DMS79 treated with DMSO at 0.1 percent for 48 hours (cell line): ENCODE measurements around the gene GSG1L.
"Not testable (repeated sequence)": the region's sequence is repeated elsewhere in the genome, so short reads cannot be mapped to it uniquely, and the experiment has no call there.

Experiments used
- DNase-seq: peaks from one replicate; lab custom pipeline; 2025; lab: John Stamatoyannopoulos, UW

The GSG1L gene

GRCh38 chr16:27980919-27981700, 82.4 kb downstream of the GSG1L start:
- no peak for DNase-seq

- no peak for DNase-seq
These were observed 83.3 kb downstream of the GSG1L start for GRCh38 chr16:27980076-27980775.

DNA sequence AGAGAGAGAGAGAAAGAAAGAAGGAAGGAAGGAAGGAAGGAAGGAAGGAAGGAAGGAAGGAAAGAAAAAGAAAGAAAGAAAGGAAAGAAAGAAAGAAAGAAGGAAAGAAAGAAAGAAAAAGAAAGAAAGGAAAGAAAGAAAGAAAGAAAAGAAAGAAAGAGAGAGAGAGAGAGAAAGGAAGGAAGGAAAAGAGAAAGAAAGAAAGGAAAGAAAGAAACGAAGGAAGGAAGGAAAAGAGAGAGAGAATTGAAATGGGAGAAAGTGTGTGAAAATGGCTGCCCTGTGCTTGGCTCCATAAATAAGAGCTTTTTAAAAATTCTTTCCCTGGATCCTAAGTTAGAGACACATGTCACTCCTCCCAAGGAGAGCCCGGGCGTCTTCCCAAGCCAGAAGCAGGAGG, 83.8 kb downstream of the GSG1L start:
- not testable (repeated sequence) for DNase-seq

DNA sequence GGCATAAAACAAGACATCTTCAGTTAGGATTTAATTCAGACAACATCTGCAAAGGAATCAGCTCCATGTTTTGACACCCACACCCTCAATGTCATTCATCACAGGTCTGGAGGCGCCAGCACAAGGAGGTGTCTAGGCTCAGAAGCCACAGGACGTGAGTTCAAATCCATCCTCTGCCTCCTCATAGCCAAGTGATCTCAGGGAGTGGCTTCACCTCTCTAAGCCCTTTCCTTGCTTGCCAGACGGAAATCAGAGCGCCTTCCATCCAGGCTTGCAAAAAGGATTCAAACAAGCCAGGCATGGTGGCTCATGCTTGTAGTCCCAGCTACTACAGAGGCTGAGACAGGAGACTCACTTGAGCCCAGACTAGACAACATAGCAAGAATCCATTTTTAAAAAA, 84.6 kb downstream of the GSG1L start:
- no peak for DNase-seq

DNA sequence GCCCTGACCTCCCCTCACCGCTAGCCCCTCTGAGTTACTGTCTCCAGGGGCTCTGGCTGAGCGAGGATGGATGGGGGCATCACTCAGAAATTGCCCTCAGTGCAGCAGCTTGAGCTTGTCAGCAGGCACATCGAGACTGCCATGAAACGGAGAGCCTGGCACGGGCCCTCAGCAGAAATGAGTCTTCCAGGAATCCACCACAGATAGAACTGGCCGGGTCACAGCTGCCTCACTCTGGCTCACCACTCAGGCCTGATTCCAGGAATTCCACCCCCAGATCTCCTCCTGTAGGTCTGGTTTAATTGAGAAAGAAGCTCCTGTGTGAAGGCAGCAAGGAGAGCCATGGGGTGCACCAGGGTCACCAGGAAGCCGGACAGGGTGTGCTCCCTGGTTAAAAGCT, 85.5 kb downstream of the GSG1L start:
- DNase-seq, result no peak

DNA sequence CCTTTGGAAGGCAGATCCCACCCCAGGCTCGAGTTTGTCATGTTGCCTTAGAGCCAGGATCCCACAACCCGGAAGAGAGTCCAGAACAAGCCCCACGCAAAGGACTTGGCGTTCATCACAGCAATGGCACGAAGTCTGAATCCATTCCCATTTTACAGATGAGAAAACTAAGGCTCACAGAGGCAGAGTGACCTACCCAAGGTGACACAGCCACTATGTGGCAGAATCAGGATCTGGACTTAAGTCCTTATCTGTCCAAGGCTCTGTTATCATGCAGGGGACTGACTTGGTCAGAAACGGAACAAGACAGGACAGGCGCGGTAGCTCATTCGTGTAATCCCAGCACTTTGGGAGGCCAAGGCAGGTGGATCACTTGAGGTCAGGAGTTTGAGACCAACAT, 86.5 kb downstream of the GSG1L start:
- DNase-seq, result no peak

GRCh38 chr16:27974896-27975540, 88.5 kb downstream of the GSG1L start:
- no peak for DNase-seq

GRCh38 chr16:27973678-27974077, 89.8 kb downstream of the GSG1L start:
- no peak for DNase-seq

DNA sequence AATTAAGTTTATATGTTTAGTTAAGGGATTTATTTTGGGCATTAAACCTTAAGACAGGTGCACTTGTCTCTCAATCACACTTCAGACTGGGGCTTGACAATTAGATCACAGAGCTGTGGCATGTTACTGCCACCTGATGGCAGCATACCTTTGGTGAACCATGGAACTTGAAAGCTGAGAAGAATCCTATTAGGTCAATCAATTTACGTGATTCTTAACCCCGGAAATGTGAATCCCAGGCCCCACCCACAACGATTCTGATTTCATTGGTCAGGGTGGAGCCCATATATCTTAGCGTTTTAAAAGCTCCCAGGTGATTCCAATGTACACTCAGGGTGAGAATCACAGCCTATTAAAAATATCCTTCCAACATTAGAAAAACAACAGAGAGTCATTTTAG, 91.0 kb downstream of the GSG1L start:
- DNase-seq, result no peak

- no peak for DNase-seq
These were observed 93.9 kb downstream of the GSG1L start for GRCh38 chr16:27969574-27969973.

DNA sequence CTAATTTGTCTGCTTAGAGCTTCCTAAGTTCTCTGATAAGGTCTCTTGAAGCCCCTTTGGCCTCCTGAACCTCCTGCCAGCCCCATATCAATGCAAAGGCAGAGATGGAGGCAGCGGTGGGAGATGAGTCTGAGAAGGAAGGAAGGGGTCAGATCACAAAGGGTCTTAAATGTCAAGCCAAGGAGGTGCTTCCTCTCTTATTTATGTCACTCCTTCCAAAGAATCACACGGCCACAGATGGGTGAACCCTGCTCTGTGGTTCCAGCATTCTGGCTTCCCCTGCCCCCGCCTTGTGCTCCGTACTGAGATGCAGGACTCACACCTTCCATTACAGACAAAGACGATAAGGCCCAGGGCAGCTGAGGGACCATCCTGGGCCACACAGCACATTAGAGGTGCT, 96.3 kb downstream of the GSG1L start:
- no peak for DNase-seq

GRCh38 chr16:27966756-27967155, 96.8 kb downstream of the GSG1L start:
- DNase-seq, result no peak

DNA sequence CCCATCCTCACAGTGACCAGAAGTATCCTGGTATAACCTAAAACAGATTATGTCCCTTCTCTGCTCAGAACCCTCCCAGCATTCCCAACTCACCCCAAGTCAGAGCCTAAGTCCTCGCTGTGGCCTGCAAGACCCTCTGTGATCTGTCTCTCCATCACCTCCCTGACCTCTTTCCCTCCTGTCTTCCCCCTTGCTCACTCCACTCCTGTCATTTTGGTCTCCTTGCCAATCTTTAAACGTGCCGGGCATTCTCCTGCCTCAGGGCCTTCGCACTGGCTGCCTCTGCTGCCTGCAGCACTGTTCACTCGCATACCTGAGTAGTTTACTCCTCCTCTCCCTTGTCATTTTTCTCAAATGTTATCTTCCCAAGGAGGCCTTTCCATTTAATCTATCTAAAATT, 97.7 kb downstream of the GSG1L start:
- no peak for DNase-seq

DNA sequence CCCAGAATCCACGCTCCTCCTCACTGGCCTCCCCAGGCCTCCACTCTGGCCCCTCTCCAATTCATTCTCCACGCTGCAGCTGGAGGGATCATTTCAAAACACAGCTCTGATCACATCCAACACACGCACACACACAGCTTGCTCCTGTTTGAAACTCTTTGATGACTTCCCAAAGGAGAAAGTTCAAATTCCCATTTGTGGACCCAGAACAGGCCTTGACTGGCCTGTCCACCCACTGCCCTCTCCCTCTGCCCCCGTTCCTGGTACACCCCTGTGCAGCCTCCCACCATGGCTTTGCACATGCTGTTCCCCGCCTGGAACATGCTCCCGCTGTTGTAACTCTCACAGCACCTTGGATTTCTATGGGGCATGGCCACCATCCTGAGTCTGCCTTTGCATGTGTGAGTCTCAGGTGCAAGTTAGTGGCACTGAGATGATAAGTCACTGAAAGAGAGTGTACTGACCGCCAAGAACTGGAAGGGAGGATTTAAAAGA, 100.0 kb downstream of the GSG1L start:
- DNase-seq, result no peak

DNA sequence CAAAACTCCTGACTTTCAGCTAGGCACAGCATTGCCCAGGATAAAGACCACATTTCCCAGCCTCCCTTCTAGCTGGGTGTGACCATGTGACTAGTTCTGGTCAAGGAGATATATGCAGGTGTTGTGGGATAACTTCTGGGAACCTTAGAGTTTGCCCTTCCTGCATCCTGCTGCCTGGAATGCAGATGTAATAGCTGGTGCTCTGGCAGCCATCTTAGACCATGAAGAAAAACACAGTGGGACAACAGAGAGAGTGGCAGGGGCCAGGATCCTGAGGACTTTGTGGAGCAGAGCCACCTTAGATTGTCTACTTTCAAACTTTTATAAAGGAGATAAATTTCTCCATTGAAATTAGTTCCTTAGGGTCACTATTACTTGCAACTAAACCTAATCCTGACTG, 101.3 kb downstream of the GSG1L start:
- no peak for DNase-seq

- no peak for DNase-seq
These were observed 102.3 kb downstream of the GSG1L start for GRCh38 chr16:27961296-27961620.

- no peak for DNase-seq
These were observed 102.8 kb downstream of the GSG1L start for GRCh38 chr16:27960619-27961295.

DNA sequence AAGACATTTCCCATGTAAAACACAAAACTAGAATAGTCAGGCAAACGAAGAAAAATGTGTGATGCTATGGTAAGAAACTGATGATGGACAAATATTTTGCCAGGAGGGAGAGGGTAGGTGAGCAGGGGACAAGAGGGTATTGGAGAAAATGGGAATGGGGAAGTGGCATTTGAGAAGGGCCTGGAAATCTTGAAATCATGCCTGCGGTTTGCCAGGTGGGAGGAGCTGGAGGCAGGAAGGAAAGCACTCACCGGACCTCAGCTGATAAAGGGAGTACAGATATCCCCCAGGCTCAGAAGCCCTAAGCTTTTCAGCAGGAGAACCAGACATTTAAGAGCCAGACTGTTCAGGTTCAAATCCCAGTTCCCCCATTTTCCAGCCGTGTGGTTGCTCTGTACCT, 103.6 kb downstream of the GSG1L start:
- no peak for DNase-seq

- DNase-seq, result no peak
These were observed 109.3 kb downstream of the GSG1L start for GRCh38 chr16:27954191-27954590.

DNA sequence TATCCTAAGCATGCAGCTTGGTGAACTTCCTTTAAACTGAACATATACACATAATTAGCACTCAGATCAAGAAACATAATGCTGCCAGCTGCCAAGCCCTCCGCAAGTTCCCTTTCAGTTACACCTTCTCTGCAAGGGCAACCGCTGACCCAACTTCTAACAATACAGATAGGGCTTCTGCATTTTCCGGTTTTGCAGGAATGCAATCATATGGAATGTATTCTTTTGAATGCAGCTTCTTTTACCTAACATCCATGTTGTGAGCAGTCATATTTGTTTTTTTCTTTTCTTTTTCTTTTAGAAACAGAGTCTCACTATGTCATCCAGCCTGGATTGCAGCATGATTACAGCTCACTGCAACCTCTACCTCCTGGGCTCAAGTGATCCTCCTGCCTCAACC, 110.7 kb downstream of the GSG1L start:
- no peak for DNase-seq

GRCh38 chr16:27951489-27952120, 111.9 kb downstream of the GSG1L start:
- no peak for DNase-seq
